Muscle layer of duodenum (tissue), 2 donors: ENCODE data around the gene RER1.

ENCODE experiments used
- H3K27ac ChIP-seq: one replicate; pipeline ENCODE4 v1.7.0; 2013; ENCODE audit warnings: mild to moderate bottlenecking, low read length
- H3K27me3 ChIP-seq: one replicate; pipeline ENCODE4 v1.7.0; 2013; ENCODE audit warnings: low read depth, mild to moderate bottlenecking, control low read depth, low read length
- H3K36me3 ChIP-seq, 2 donors: one replicate each; pipeline ENCODE4 v1.7.0; 2013; ENCODE audit warnings: low read length in 2 of 2, control low read depth in 1 of 2, mild to moderate bottlenecking in 1 of 2; ENCODE audit not compliant: insufficient read depth in 2 of 2, control insufficient read depth in 1 of 2
- H3K4me1 ChIP-seq, 2 donors: one replicate each; pipeline ENCODE4 v1.7.0; 2013; ENCODE audit warnings: low read length in 2 of 2, mild to moderate bottlenecking in 2 of 2, control low read depth in 1 of 2, moderate library complexity in 1 of 2; ENCODE audit not compliant: insufficient read depth in 2 of 2, control insufficient read depth in 1 of 2
- H3K4me3 ChIP-seq, 2 donors: one replicate each; pipeline ENCODE4 v1.7.0; 2013; ENCODE audit warnings: low read length in 2 of 2, low read depth in 1 of 2, mild to moderate bottlenecking in 1 of 2
- H3K9me3 ChIP-seq, 2 donors: one replicate each; pipeline ENCODE4 v1.7.0; 2013; ENCODE audit warnings: low read length in 2 of 2, control low read depth in 1 of 2, mild to moderate bottlenecking in 1 of 2; ENCODE audit not compliant: control insufficient read depth in 1 of 2
- donor health status: healthy.

Gene RER1

GRCh38 chr1:2427976-2428375 lies 36.3 kb downstream of the RER1 start:
- Histone ChIP-seq H3K36me3 (no peaks in the 10 kb centered on the region), H3K27me3 (no peaks in the 10 kb centered on the region), H3K4me1 (no peaks in the 10 kb centered on the region), H3K4me3 (no peak overlapping the region), H3K9me3 (peaks cover 0 to 10% of the 10 kb centered on the region in 2 donors), H3K27ac (no peak overlapping the region)

- Histone ChIP-seq H3K4me3 (no peak overlapping the region), H3K9me3 (peaks cover 0 to 5% of the 10 kb centered on the region in 2 donors), H3K27me3 (no peaks in the 10 kb centered on the region), H3K36me3 (no peaks in the 10 kb centered on the region), H3K27ac (no peak overlapping the region), H3K4me1 (no peaks in the 10 kb centered on the region)
Measured at GRCh38 chr1:2428490-2428889, 36.8 kb downstream of the RER1 start.

- H3K27me3 ChIP-seq = no peaks in the 10 kb centered on the region
- H3K27ac ChIP-seq = no peak overlapping the region
- peaks cover 0 to 3% of the 10 kb centered on the region in 2 donors for H3K9me3 ChIP-seq
- no peaks in the 10 kb centered on the region for H3K36me3 ChIP-seq
- no peaks in the 10 kb centered on the region for H3K4me1 ChIP-seq
- no peak overlapping the region for H3K4me3 ChIP-seq
Measured at GRCh38 chr1:2429780-2430591, 38.3 kb downstream of the RER1 start.

- no peak overlapping the region for H3K4me3 ChIP-seq
- peaks cover 0 to 3% of the 10 kb centered on the region in 2 donors for H3K9me3 ChIP-seq
- H3K27ac ChIP-seq = no peak overlapping the region
- H3K27me3 ChIP-seq = no peaks in the 10 kb centered on the region
- H3K36me3 ChIP-seq = no peaks in the 10 kb centered on the region
- H3K4me1 ChIP-seq = no peaks in the 10 kb centered on the region
Measured at GRCh38 chr1:2430592-2430973, 38.9 kb downstream of the RER1 start.

DNA sequence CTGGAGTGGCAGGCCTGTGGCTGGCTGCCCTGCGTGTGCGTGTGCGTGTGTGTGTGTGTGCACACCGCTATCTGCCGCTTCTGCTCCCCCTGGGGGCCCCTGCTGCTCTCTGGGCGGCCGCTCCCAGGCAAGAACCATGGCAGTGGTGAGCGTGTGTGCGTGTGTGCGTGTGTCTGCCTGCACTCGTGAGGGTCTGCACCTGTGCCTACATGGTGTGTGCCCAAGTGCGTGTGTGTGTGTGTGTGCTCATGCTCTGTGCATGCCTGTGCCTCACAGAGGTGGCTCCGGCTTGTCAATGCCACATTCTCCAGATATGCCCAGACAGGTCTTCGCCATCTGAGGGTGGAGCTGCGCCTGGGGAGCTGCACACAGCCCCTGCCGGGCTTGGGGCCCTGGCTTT lies 39.5 kb downstream of the RER1 start:
- H3K4me1 ChIP-seq = no peaks in the 10 kb centered on the region
- no peak overlapping the region for H3K27ac ChIP-seq
- no peaks in the 10 kb centered on the region for H3K36me3 ChIP-seq
- no peaks in the 10 kb centered on the region for H3K27me3 ChIP-seq
- no peak overlapping the region for H3K4me3 ChIP-seq
- H3K9me3 ChIP-seq = peaks cover 0 to 3% of the 10 kb centered on the region in 2 donors

GRCh38 chr1:2431518-2431917 lies 39.9 kb downstream of the RER1 start:
- H3K4me1 ChIP-seq = no peaks in the 10 kb centered on the region
- H3K9me3 ChIP-seq = peaks cover 0 to 3% of the 10 kb centered on the region in 2 donors
- H3K4me3 ChIP-seq = no peak overlapping the region
- no peak overlapping the region for H3K27ac ChIP-seq
- no peaks in the 10 kb centered on the region for H3K27me3 ChIP-seq
- no peaks in the 10 kb centered on the region for H3K36me3 ChIP-seq

- Histone ChIP-seq H3K27ac (no peak overlapping the region), H3K4me1 (no peaks in the 10 kb centered on the region)
Measured at GRCh38 chr1:2432441-2432844, 40.8 kb downstream of the RER1 start.

DNA sequence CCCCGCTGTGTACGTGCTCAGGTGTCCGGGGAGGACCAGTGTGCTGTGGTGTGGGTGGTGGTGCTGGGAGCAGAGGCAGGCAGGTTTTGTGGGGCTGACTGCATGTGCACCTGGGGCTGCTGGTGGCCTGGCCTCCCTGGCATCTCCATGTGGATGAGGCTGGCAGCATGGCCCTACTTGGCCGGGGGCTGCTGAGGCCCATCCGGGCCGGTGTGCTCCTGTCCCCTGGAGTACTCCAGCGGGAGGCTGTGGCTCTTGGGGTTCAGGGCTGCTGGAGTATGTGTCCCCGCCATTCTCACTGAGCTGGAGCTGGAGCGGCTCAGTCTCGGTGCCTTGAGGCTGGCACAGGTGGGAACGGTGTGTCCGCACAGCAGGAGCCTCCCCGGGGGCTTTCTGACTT lies 41.6 kb downstream of the RER1 start:
- Histone ChIP-seq H3K27me3 (no peaks in the 10 kb centered on the region), H3K4me1 (no peaks in the 10 kb centered on the region), H3K27ac (no peak overlapping the region), H3K4me3 (no peak overlapping the region), H3K9me3 (peaks cover 0 to 3% of the 10 kb centered on the region in 2 donors), H3K36me3 (no peaks in the 10 kb centered on the region)

More at GRCh38 chr1:2432441-2432844, 40.8 kb downstream of the RER1 start:
- Histone ChIP-seq H3K27me3 (no peaks in the 10 kb centered on the region), H3K36me3 (no peaks in the 10 kb centered on the region), H3K9me3 (peaks cover 0 to 3% of the 10 kb centered on the region in 2 donors), H3K4me3 (no peak overlapping the region)

DNA sequence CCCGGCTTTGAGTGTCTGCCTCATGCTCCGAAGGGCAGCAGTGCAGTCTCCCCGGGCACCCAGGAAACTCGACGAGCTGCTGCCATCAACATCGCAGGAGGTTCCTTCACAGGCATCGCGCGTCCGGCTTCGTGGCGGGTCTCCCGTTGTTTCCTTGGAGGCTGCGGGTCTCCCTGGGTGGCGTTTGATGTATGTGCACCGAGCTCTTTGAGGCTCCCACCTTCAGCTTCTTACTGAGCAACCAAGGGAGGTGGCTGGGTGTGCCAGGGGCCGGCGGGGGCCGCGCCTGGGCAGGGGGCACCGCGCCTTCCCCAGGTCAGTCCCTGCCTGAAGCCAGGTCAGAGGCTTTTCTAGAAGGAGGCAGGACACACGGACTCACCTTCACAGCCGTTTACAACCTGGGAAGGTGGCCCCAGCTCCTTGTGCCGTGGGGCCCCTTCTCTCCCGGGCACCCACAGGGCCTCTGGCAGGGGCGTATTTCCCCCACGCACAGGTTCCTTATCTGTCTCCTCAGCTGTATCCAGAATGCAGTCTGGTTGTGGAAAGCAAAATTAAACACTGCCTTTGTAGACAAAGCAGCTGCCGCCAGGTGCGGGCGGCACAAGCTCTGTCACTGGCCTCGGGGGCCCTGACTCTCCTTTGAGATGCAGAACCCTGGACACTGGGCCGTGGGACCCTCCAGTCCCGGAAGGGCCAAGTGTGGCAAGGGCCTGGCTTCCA lies 42.5 kb downstream of the RER1 start:
- Histone ChIP-seq H3K9me3 (peaks cover 0 to 3% of the 10 kb centered on the region in 2 donors), H3K36me3 (no peaks in the 10 kb centered on the region), H3K27me3 (no peaks in the 10 kb centered on the region), H3K4me1 (no peaks in the 10 kb centered on the region), H3K27ac (no peak overlapping the region), H3K4me3 (no peak overlapping the region)

- Histone ChIP-seq H3K36me3 (no peaks in the 10 kb centered on the region), H3K4me3 (no peak overlapping the region), H3K9me3 (peaks cover 0 to under 1% of the 10 kb centered on the region in 2 donors), H3K27ac (no peak overlapping the region), H3K4me1 (no peaks in the 10 kb centered on the region), H3K27me3 (no peaks in the 10 kb centered on the region)
Measured at GRCh38 chr1:2435091-2435490, 43.5 kb downstream of the RER1 start.

DNA sequence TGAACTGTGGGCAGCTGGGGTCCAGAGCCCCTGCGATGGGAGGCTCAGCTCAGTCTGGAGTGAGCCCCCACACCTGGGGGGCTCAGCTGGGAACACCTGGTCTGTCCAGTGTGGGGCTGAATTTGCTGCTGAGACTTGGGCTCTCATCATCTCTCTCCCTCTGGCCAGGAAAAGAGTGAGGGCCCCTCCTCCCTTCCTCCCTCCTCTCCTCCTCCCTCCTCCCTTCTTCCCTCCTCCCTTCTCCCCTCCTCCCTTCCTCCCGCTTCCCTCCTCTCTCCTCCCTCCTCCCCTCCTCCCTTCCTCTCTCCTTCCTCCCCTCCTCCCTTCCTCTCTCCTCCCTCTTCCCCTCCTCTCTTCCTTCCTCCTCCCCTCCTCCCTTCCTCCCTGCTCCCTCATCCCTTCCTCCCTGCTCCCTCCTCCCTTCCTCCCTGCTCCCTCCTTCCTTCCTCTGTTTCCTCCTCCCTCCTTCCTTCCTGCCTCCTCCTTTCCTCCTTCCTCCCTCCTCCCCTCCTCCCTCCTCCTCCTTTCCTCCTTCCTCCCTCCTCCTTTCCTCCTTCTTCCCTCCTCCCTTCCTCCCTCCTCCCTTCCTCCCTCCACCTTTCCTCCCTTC lies 44.2 kb downstream of the RER1 start:
- H3K36me3 ChIP-seq = no peaks in the 10 kb centered on the region
- H3K4me1 ChIP-seq = no peaks in the 10 kb centered on the region
- H3K27ac ChIP-seq = no peak overlapping the region
- no peaks in the 10 kb centered on the region for H3K27me3 ChIP-seq
- no peaks in the 10 kb centered on the region for H3K9me3 ChIP-seq
- no peak overlapping the region for H3K4me3 ChIP-seq
